BLaER1 (cell line): Measurements from ENCODE around the gene TYW5.

Source experiments
- H3K27ac ChIP-seq: shearing (Covaris generic); formaldehyde crosslinking; 2 replicates; pipeline ENCODE4 v1.8.1; 2022
- H3K27me3 ChIP-seq: shearing (Covaris generic); formaldehyde crosslinking; 2 replicates; pipeline ENCODE4 v1.8.1; 2022
- H3K36me3 ChIP-seq: shearing (Covaris generic); formaldehyde crosslinking; 2 replicates; pipeline ENCODE4 v1.8.1; 2022
- H3K4me1 ChIP-seq: shearing (Covaris generic); formaldehyde crosslinking; 2 replicates; pipeline ENCODE4 v1.8.1; 2022
- H3K4me2 ChIP-seq: shearing (Covaris generic); formaldehyde crosslinking; 2 replicates; pipeline ENCODE4 v1.8.1; 2022
- H3K4me3 ChIP-seq: shearing (Covaris generic); formaldehyde crosslinking; 2 replicates; pipeline ENCODE4 v1.8.1; 2022
- H3K9ac ChIP-seq: shearing (Covaris generic); formaldehyde crosslinking; 2 replicates; pipeline ENCODE4 v1.8.1; 2022
- H3K9me3 ChIP-seq: shearing (Covaris generic); formaldehyde crosslinking; 2 replicates; pipeline ENCODE4 v1.8.1; 2022
- H4K20me1 ChIP-seq: shearing (Covaris generic); formaldehyde crosslinking; 2 replicates; pipeline ENCODE4 v1.8.1; 2022
- Cebpa-rat ChIP-seq: shearing (Covaris generic); IDR thresholded peaks from 2 replicates; pipeline ENCODE4 v1.8.1; 2022

Gene TYW5

DNA sequence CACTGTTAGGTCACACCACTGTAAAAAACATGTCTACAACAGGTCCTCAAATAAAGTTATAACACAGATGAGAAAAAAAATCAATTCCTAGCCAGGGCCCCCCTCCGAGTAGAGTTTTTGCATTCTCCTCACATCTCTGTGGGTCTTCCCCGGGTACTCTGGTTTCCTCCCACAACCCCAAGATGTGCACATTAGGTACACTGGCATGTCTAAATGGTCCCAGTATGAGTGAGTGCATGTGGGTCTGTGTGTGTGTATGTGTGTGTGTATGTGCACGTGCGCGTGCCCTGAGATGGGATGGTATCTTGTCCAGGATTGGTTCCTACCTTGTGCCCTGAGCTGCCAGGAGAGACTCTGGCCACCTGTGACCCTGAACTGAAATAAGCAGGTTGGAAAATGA is 4.9 kb downstream of the TYW5 start:
- Histone ChIP-seq H3K9ac (no peak overlapping the region), H3K27me3 (no peaks in the 10 kb centered on the region), H3K4me1 (peaks cover 14% of the 10 kb centered on the region), H4K20me1 (peaks cover 19% of the 10 kb centered on the region), H3K27ac (no peak overlapping the region), H3K36me3 (peaks cover 49% of the 10 kb centered on the region), H3K4me3 (no peak overlapping the region), H3K4me2 (no peak overlapping the region), H3K9me3 (no peaks in the 10 kb centered on the region)
- TF ChIP-seq Cebpa-rat, result no peak

DNA sequence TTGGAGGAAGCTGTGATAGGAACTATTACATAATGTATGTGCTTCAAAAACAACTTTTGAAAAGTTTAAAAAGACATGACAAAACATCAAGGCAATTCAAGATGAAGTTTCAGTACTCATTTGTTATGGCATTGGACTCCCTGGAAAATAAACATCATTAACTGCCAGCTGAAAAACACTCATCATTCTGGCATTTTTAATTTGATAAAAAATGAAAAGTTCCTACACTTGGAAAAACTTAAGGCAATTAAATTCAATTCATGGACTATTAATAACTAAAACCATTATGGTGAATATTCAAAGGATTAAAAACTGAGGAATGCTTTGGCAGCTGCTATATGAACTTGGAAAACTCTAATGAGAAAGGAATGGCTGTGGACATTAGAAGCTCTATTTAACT is 8.5 kb downstream of the TYW5 start:
- H3K27ac ChIP-seq, result no peak overlapping the region
- no peak overlapping the region for H3K9ac ChIP-seq
- no peaks in the 10 kb centered on the region for H3K9me3 ChIP-seq
- H3K4me1 ChIP-seq, result no peaks in the 10 kb centered on the region
- no peak for TF ChIP-seq Cebpa-rat
- H3K4me3 ChIP-seq, result no peak overlapping the region
- peaks cover 43% of the 10 kb centered on the region for H4K20me1 ChIP-seq
- no peak overlapping the region for H3K4me2 ChIP-seq
- H3K36me3 ChIP-seq, result peaks cover 79% of the 10 kb centered on the region
- no peaks in the 10 kb centered on the region for H3K27me3 ChIP-seq

DNA sequence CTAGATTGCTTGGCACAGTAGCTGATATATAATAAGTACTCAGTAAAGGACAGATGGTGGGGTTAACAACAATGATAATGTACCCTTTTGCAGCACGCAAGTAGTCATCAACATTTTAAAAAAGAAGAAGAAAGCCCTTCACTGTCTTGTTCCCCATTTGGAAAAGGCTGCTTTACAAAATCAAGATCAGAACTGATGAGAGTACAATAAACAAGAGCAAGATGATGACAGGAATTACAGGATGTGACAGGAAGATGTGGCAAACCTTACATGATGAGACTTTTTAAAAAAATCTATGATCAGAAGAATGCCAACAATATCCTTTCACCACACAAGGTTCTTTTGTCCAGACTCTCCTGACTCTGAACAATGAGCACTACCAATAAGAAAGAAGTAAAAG is 9.1 kb downstream of the TYW5 start:
- Histone ChIP-seq H4K20me1 (peaks cover 49% of the 10 kb centered on the region), H3K9ac (no peak overlapping the region), H3K4me2 (no peak overlapping the region), H3K36me3 (peaks cover 85% of the 10 kb centered on the region), H3K4me1 (no peaks in the 10 kb centered on the region), H3K4me3 (no peak overlapping the region), H3K9me3 (no peaks in the 10 kb centered on the region), H3K27me3 (no peaks in the 10 kb centered on the region), H3K27ac (no peak overlapping the region)
- no peak for TF ChIP-seq Cebpa-rat

DNA sequence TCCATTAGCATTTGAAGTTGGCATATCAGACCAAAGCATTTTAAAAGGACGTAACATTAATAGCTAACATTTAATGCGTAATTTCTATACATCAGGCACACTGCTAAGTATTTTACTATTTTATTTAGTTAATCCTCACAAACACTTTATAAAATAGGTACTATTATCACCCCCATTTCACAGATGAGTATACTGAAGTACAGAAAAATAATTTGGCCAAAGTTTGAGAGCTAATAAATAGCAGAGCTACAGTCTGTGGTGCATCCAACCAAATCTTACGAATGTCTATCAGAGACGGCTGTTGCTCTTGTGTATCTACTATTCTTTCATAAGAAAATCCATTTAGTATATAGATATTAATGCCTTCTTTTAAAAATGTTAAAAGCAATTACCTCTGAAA is 11.9 kb downstream of the TYW5 start:
- H3K27ac ChIP-seq, result no peak overlapping the region
- H3K27me3 ChIP-seq, result no peaks in the 10 kb centered on the region
- H3K9me3 ChIP-seq, result no peaks in the 10 kb centered on the region
- no peaks in the 10 kb centered on the region for H3K4me1 ChIP-seq
- H3K36me3 ChIP-seq, result peaks cover 78% of the 10 kb centered on the region
- H3K4me3 ChIP-seq, result no peak overlapping the region
- peaks cover 35% of the 10 kb centered on the region; the same call in 1 of the 2 replicates for H4K20me1 ChIP-seq
- no peak overlapping the region for H3K4me2 ChIP-seq
- TF ChIP-seq Cebpa-rat, result no peak
- no peak overlapping the region for H3K9ac ChIP-seq

DNA sequence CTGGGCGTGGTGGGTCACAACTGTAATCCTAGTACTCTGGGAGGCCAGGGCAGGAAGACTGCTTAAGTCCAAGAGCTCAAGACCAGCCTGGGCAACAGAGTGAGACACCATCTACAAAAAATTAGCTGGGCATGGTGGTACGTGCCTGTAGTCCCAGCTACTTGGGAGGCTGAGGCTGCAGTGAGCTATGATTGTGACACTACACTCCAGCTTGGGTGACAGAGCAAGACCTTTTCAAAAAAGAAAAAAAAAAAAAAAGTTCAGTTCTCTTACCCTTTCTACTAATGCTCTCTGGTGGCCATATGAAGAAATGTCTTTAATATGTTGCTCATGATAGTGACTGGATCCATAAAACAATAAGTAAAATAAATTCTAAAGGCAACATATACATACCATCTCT is 14.9 kb downstream of the TYW5 start:
- Histone ChIP-seq H4K20me1 (peaks cover 35% of the 10 kb centered on the region; the same call in 1 of the 2 replicates), H3K4me3 (no peak overlapping the region), H3K9ac (no peak overlapping the region), H3K9me3 (no peaks in the 10 kb centered on the region), H3K4me2 (no peak overlapping the region), H3K36me3 (peaks cover 66% of the 10 kb centered on the region), H3K27ac (no peak overlapping the region), H3K4me1 (no peaks in the 10 kb centered on the region), H3K27me3 (no peaks in the 10 kb centered on the region)
- no peak for TF ChIP-seq Cebpa-rat

DNA sequence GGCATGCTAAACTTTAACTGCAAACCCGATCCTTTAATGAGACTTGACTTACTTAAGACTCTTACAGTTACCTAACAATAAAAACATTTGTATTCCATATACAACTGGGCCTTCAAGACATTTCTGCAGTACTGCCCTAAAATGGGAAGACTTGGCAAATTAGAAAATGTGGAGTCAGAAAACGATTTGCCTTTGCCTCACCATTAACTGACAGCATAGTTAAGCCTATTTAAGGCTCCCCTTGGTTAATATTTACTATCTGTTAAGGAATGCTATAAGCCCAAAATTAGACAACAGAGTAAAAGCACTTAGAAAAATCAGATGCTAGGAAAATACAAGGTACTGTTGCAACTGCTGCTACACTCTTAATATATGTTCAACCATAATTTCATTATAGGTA is 18.7 kb downstream of the TYW5 start:
- Histone ChIP-seq H3K27ac (no peak overlapping the region), H3K4me2 (no peak overlapping the region), H3K27me3 (no peaks in the 10 kb centered on the region), H4K20me1 (peaks cover 9% of the 10 kb centered on the region; the same call in 1 of the 2 replicates), H3K9me3 (no peaks in the 10 kb centered on the region), H3K36me3 (peaks cover 57% of the 10 kb centered on the region), H3K9ac (no peak overlapping the region), H3K4me1 (0 out of 2 replicates have a peak, but pooled peaks cover 9% of the 10 kb centered on the region), H3K4me3 (no peak overlapping the region)
- no peak for TF ChIP-seq Cebpa-rat

DNA sequence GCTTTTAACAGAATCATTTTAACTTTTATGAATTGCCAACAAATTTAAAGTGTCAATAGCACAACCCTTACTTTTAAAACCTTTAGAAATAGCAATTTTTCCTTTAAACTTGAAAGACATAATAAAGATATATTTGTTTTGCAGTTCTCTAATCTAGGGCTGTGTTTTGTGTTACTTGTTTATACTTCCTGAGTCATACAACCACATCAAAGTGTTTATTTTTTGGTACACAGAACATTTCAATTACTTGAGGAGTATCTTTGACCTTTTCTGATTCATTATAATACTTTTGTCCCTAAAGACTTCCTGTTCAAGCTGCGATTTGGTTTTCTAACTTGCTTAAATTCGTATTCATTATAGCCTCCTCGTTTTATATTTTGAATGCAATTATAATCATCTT is 21.8 kb downstream of the TYW5 start:
- Histone ChIP-seq H4K20me1 (peaks cover 6% of the 10 kb centered on the region; the same call in 1 of the 2 replicates), H3K9ac (no peak overlapping the region), H3K27me3 (no peaks in the 10 kb centered on the region), H3K4me2 (no peak overlapping the region), H3K4me1 (0 out of 2 replicates have a peak, but pooled peaks cover 9% of the 10 kb centered on the region), H3K9me3 (no peaks in the 10 kb centered on the region), H3K27ac (no peak overlapping the region), H3K36me3 (peaks cover 62% of the 10 kb centered on the region), H3K4me3 (no peak overlapping the region)
- no peak for TF ChIP-seq Cebpa-rat

DNA sequence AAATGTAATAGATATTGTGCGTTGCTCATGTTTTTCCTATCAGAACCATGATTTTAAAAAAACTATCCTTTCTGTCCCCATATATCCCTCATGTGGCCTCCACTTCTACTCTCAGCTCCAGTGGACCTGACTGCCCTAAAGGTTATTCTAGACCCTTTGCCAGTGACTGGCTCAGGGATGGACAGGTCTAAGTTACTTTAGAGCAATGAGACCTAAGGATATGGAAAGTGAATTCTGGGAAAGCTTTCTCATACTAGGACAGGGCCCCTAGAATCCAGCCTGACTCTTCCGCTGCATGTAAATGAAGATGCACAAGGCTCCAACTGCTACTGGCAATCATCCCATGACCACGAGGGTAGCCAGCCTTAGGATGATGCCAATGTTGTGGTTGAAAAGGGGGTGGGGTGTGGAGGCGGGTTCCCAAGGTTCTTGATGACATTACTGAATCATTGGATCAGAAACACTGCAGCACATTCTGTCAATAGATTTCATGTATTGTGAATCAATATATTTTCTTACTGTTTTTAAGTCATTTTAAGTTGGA is 22.9 kb downstream of the TYW5 start:
- Histone ChIP-seq H3K9ac (no peak overlapping the region), H3K27me3 (no peaks in the 10 kb centered on the region), H3K27ac (no peak overlapping the region), H3K36me3 (peaks cover 59% of the 10 kb centered on the region), H3K4me3 (no peak overlapping the region), H3K4me1 (0 out of 2 replicates have a peak, but pooled peaks cover 9% of the 10 kb centered on the region), H4K20me1 (peaks cover 17% of the 10 kb centered on the region; the same call in 1 of the 2 replicates), H3K4me2 (no peak overlapping the region), H3K9me3 (no peaks in the 10 kb centered on the region)
- TF ChIP-seq Cebpa-rat, result no peak

DNA sequence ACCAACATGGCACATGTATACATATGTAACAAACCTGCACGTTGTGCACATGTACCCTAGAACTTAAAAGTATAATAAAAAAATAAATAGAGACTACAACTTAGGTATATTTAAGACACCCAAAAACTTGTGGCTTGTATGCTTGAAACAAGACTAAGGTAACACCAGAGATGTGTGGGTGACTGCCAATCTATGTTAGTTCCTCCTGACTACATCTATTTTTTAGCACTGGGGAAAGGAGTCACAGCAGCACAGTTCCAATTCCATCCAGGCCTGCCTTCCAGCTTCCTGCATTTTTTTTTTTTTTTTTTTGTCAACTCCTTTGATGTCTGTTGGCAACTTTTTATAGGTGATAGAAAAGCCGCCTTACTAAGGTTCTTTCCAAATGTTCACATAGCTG is 26.0 kb downstream of the TYW5 start:
- no peaks in the 10 kb centered on the region for H3K9me3 ChIP-seq
- H3K4me2 ChIP-seq, result no peak overlapping the region
- TF ChIP-seq Cebpa-rat, result no peak
- no peaks in the 10 kb centered on the region for H3K27me3 ChIP-seq
- H3K27ac ChIP-seq, result no peak overlapping the region
- H3K4me1 ChIP-seq, result 0 out of 2 replicates have a peak, but pooled peaks cover 9% of the 10 kb centered on the region
- peaks cover 66% of the 10 kb centered on the region for H3K36me3 ChIP-seq
- no peak overlapping the region for H3K9ac ChIP-seq
- H4K20me1 ChIP-seq, result peaks cover 40% of the 10 kb centered on the region
- no peak overlapping the region for H3K4me3 ChIP-seq

DNA sequence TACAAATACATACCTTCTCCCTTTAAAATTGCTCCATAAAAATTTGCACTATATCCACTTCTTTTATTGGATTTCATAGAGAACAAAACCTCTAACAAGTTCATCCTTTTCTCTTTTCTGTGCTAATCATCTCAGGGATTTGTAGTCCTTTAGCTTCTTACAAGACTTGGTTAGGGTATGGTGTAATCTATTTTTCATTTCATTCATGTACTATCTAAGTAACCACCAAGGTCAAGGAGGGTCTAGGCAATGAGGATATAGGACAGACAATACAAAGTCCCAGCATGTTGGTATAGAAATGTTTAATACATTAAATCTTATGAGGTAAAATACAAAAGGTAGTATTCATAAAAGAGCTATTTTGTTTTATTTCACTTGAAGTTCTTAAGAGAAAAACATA is 26.7 kb downstream of the TYW5 start:
- H3K4me2 ChIP-seq, result no peak overlapping the region
- 0 out of 2 replicates have a peak, but pooled peaks cover 7% of the 10 kb centered on the region for H3K4me1 ChIP-seq
- no peak overlapping the region for H3K9ac ChIP-seq
- peaks cover 70% of the 10 kb centered on the region for H3K36me3 ChIP-seq
- no peaks in the 10 kb centered on the region for H3K9me3 ChIP-seq
- H3K27ac ChIP-seq, result no peak overlapping the region
- TF ChIP-seq Cebpa-rat, result no peak
- H3K27me3 ChIP-seq, result no peaks in the 10 kb centered on the region
- H4K20me1 ChIP-seq, result peaks cover 46% of the 10 kb centered on the region
- no peak overlapping the region for H3K4me3 ChIP-seq

DNA sequence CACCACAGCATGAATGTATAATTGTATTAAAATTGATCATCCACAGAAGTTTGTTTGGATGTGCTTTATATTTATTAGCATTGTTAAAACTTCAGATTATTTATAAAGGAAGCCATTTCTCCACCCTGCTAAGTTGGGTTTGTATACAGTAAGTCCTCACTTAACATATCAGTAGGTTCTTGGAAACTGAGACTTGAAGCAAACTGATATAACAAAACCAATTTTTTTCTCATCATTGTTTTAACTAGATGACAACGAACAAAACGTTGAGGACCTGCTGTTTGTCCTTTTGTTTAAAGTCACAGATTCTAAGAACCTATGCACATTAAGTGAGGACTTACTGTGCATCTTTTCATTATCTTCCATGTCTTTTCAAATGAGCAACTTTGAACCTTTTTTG is 27.1 kb downstream of the TYW5 start:
- Histone ChIP-seq H3K27ac (no peak overlapping the region), H3K27me3 (no peaks in the 10 kb centered on the region), H3K4me3 (no peak overlapping the region), H3K4me2 (no peak overlapping the region), H4K20me1 (peaks cover 50% of the 10 kb centered on the region), H3K4me1 (0 out of 2 replicates have a peak, but pooled peaks cover 4% of the 10 kb centered on the region), H3K9me3 (no peaks in the 10 kb centered on the region), H3K9ac (no peak overlapping the region), H3K36me3 (peaks cover 66% of the 10 kb centered on the region)
- no peak for TF ChIP-seq Cebpa-rat
